Neural cell (in vitro differentiated cells): ENCODE data around the gene COASY. TPM values are rescaled to one million over a fixed set of nuclear protein-coding genes. Genes with fewer than 3 reads are reported as not detected.
"Not testable (repeated sequence)": the region's sequence is repeated elsewhere in the genome, so short reads cannot be mapped to it uniquely, and the experiment has no call there.

ENCODE experiments used
- H2AFZ ChIP-seq: fragments of 200-600, 300-800 bp; sonication (generic), shearing (Covaris generic); 2 replicates; pipeline ENCODE4 v1.6.0; 2014; ENCODE audit warnings: low read depth, mild to moderate bottlenecking, antibody characterized with exemption, low read length, moderate library complexity
- H3F3A ChIP-seq: fragments of 200-600 bp; shearing (Covaris generic); 2 replicates; pipeline ENCODE4 v1.6.1; 2016; ENCODE audit warnings: mild to moderate bottlenecking, moderate library complexity, mixed read lengths, antibody characterized with exemption, low read length; ENCODE audit not compliant: insufficient read depth, poor library complexity, severe bottlenecking
- H3K27ac ChIP-seq: fragments of 200-600, 300-800 bp; sonication (generic), shearing (Covaris generic); 2 replicates; pipeline ENCODE4 v1.5.1; 2014; ENCODE audit warnings: mild to moderate bottlenecking, low read length, moderate library complexity
- H3K27me3 ChIP-seq: fragments of 300-800, 200-600 bp; sonication (generic), shearing (Covaris generic); 2 replicates; pipeline ENCODE4 v1.6.0; 2014; ENCODE audit warnings: mild to moderate bottlenecking, low read depth, low read length, moderate library complexity; ENCODE audit not compliant: insufficient read depth
- H3K36me3 ChIP-seq: fragments of 300-800, 200-600 bp; sonication (generic), shearing (Covaris generic); 2 replicates; pipeline ENCODE4 v1.5.1; 2014; ENCODE audit warnings: mild to moderate bottlenecking, antibody characterized with exemption, low read length, moderate library complexity; ENCODE audit not compliant: insufficient read depth
- H3K4me2 ChIP-seq: fragments of 300-800, 200-600 bp; sonication (generic), shearing (Covaris generic); 2 replicates; pipeline ENCODE4 v1.6.0; 2014; ENCODE audit warnings: mild to moderate bottlenecking, low read length
- H3K4me3 ChIP-seq: fragments of 300-800, 200-600 bp; sonication (generic), shearing (Covaris generic); 2 replicates; pipeline ENCODE4 v1.5.1; 2014; ENCODE audit warnings: mild to moderate bottlenecking, low read length, moderate library complexity
- H3K79me2 ChIP-seq: fragments of 200-600 bp; shearing (Covaris generic); replicated peaks from 2 replicates; pipeline ENCODE4 v1.6.0; 2014; ENCODE audit warnings: mild to moderate bottlenecking, low read length, moderate library complexity; ENCODE audit not compliant: insufficient read depth
- H3K9ac ChIP-seq: fragments of 300-800, 200-600 bp; sonication (generic), shearing (Covaris generic); 2 replicates; pipeline ENCODE4 v1.6.1; 2016; ENCODE audit warnings: mild to moderate bottlenecking, low read length, mixed read lengths
- H3K9me2 ChIP-seq: fragments of 200-600 bp; shearing (Covaris generic); 2 replicates; pipeline ENCODE4 v1.6.1; 2016; ENCODE audit warnings: mild to moderate bottlenecking, low read length, mixed read lengths; ENCODE audit not compliant: insufficient read depth
- H3K9me3 ChIP-seq: fragments of 200-600, 300-800 bp; sonication (generic), shearing (Covaris generic); 2 replicates; pipeline ENCODE4 v1.6.1; 2016; ENCODE audit warnings: mild to moderate bottlenecking, mixed run types, low read length, moderate library complexity, mixed read lengths
- H4K20me1 ChIP-seq: fragments of 200-600 bp; shearing (Covaris generic); 2 replicates; pipeline ENCODE4 v1.6.1; 2016; ENCODE audit warnings: mild to moderate bottlenecking, mixed run types; ENCODE audit not compliant: insufficient read depth
- CTCF ChIP-seq: fragments of 450-650 bp; IDR thresholded peaks from 2 replicates; pipeline ENCODE4 v1.5.1; 2014; ENCODE audit warnings: antibody characterized with exemption, mild to moderate bottlenecking, moderate library complexity; ENCODE audit not compliant: poor library complexity, severe bottlenecking
- EZH2 ChIP-seq: fragments of 200-600, 300-800 bp; shearing (Covaris generic), sonication (generic); IDR thresholded peaks from 2 replicates; pipeline ENCODE4 v1.6.1; 2014; ENCODE audit warnings: antibody characterized with exemption, low read length, borderline replicate concordance, mild to moderate bottlenecking; ENCODE audit not compliant: insufficient read depth, poor library complexity, severe bottlenecking
- RAD21 ChIP-seq: fragments of 450-650 bp; conservative IDR thresholded peaks from 2 replicates; pipeline ENCODE4 v1.6.1; 2014; ENCODE audit warnings: antibody characterized with exemption, mild to moderate bottlenecking, moderate library complexity
- REST ChIP-seq: IDR thresholded peaks from 2 replicates; pipeline ENCODE4 v1.6.1; 2012; ENCODE audit warnings: borderline replicate concordance
- TAF1 ChIP-seq: IDR thresholded peaks from 2 replicates; pipeline ENCODE4 v1.6.1; 2012; ENCODE audit warnings: low read depth
- polyA plus RNA-seq: library from polyadenylated mRNA; depleted of rRNA; stranded (reverse); fragments of >200 nt; gene quantifications from 2 replicates; pipeline ENCODE4 v1.2.3, GENCODE V29; 2014

Gene COASY
- polyA plus RNA-seq, 1 donor from 2014 or later: 8.2 TPM

- H4K20me1 ChIP-seq, H3K27me3 ChIP-seq, H3K27ac ChIP-seq, H3F3A ChIP-seq, H3K4me3 ChIP-seq, H3K4me2 ChIP-seq, H3K79me2 ChIP-seq, H2AFZ ChIP-seq, H3K9me2 ChIP-seq, H3K36me3 ChIP-seq, H3K9me3 ChIP-seq, H3K9ac ChIP-seq: not testable (repeated sequence)
Observed at GRCh38 chr17:42555961-42556617, 5.9 kb upstream of the COASY start.

GRCh38 chr17:42559075-42559474 lies 2.9 kb upstream of the COASY start:
- no peak for TF ChIP-seq RAD21
- TF ChIP-seq TAF1: no peak
- TF ChIP-seq REST: no peak
- no peak for TF ChIP-seq CTCF
- TF ChIP-seq EZH2: no peak
- no peaks in the 10 kb centered on the region for H3K27me3 ChIP-seq
- H3K9me2 ChIP-seq: no peaks in the 10 kb centered on the region
- H2AFZ ChIP-seq: no peak overlapping the region
- H4K20me1 ChIP-seq: no peaks in the 10 kb centered on the region
- no peaks in the 10 kb centered on the region for H3K9me3 ChIP-seq
- H3K9ac ChIP-seq: no peak overlapping the region
- H3K4me3 ChIP-seq: no peak overlapping the region
- H3F3A ChIP-seq: no peaks in the 10 kb centered on the region
- H3K4me2 ChIP-seq: no peak overlapping the region
- no peaks in the 10 kb centered on the region for H3K36me3 ChIP-seq
- H3K79me2 ChIP-seq: peaks cover 10% of the 10 kb centered on the region
- H3K27ac ChIP-seq: no peak overlapping the region

DNA sequence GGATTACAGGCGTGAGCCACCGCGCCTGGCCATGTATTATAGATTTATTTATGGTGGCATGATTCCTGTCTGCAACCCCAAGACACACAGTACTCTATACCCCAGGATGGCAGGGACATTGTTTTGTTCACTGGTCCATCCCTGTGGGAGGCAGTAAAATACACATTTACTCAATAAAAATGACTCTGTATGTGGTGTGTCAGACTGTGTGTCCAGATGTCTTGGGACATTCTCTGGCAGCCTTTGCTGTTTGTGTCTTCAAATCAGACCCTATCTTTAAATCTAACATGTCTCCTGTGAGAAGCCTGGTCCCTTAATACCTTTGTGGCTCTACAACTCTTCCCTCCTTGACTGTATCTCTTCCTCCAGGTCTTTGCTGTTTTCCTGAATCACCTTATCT lies 1.7 kb upstream of the COASY start:
- no peaks in the 10 kb centered on the region for H3K27me3 ChIP-seq
- no peaks in the 10 kb centered on the region for H3K36me3 ChIP-seq
- H2AFZ ChIP-seq: no peak overlapping the region
- H3K27ac ChIP-seq: no peak overlapping the region
- no peaks in the 10 kb centered on the region for H3F3A ChIP-seq
- no peaks in the 10 kb centered on the region for H3K9me2 ChIP-seq
- H4K20me1 ChIP-seq: no peaks in the 10 kb centered on the region
- no peaks in the 10 kb centered on the region for H3K9me3 ChIP-seq
- peaks cover 10% of the 10 kb centered on the region for H3K79me2 ChIP-seq
- no peak overlapping the region for H3K9ac ChIP-seq
- no peak overlapping the region for H3K4me3 ChIP-seq
- H3K4me2 ChIP-seq: no peak overlapping the region
- TF ChIP-seq REST: no peak
